GM18858 (cell line): ENCODE data around the gene TGFBR2.
A peak's percentile ranks its signal among the peaks of the same experiment; 100 is the strongest.

ENCODE experiments used
- ATAC-seq: cut with Tn5 transposase; IDR thresholded peaks from one replicate; pipeline ENCODE4 v1.9.1; 2021; ENCODE audit not compliant: unreplicated experiment

TGFBR2 gene

DNA sequence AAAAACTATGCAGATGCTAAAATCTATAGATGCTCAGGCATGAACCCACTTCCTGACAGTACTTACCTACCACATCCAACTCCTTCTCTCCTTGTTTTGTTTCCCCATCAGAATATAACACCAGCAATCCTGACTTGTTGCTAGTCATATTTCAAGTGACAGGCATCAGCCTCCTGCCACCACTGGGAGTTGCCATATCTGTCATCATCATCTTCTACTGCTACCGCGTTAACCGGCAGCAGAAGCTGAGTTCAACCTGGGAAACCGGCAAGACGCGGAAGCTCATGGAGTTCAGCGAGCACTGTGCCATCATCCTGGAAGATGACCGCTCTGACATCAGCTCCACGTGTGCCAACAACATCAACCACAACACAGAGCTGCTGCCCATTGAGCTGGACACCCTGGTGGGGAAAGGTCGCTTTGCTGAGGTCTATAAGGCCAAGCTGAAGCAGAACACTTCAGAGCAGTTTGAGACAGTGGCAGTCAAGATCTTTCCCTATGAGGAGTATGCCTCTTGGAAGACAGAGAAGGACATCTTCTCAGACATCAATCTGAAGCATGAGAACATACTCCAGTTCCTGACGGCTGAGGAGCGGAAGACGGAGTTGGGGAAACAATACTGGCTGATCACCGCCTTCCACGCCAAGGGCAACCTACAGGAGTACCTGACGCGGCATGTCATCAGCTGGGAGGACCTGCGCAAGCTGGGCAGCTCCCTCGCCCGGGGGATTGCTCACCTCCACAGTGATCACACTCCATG lies 65.3 kb downstream of the TGFBR2 start:
- no peak for ATAC-seq

DNA sequence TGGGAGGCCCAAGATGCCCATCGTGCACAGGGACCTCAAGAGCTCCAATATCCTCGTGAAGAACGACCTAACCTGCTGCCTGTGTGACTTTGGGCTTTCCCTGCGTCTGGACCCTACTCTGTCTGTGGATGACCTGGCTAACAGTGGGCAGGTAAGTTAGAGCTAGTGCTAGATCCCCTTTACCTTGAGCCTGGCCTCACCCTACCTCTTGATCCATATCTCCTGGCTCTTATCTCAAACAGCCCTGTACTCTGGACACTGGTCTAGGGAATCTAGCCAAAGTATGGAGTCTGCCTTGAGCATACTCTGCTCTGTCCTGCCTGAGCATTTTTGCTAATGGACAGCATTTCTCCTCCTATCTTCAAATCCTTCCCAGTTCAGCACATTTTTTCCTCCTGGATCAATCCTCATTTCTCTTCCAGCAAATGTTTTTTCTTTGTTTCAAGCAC lies 65.9 kb downstream of the TGFBR2 start:
- no peak for ATAC-seq

DNA sequence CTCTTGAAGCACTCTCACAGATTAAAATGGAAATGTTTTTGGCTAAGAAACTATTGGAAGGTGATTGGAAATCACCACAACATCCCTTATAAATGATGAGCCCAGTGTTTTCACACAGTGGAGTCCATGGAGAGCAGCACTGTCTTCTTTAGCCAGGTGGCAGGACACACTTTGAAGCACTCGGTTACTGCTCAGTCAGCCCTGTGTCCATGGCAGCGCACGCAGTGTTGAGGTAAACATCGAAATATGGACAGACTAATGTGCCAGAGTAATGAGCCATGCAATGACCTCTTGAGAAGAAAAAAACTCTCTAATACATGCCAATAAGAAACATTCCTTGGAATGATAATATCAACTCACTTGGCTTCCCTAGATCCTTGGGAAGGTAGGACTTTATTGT lies 66.6 kb downstream of the TGFBR2 start:
- no peak for ATAC-seq

DNA sequence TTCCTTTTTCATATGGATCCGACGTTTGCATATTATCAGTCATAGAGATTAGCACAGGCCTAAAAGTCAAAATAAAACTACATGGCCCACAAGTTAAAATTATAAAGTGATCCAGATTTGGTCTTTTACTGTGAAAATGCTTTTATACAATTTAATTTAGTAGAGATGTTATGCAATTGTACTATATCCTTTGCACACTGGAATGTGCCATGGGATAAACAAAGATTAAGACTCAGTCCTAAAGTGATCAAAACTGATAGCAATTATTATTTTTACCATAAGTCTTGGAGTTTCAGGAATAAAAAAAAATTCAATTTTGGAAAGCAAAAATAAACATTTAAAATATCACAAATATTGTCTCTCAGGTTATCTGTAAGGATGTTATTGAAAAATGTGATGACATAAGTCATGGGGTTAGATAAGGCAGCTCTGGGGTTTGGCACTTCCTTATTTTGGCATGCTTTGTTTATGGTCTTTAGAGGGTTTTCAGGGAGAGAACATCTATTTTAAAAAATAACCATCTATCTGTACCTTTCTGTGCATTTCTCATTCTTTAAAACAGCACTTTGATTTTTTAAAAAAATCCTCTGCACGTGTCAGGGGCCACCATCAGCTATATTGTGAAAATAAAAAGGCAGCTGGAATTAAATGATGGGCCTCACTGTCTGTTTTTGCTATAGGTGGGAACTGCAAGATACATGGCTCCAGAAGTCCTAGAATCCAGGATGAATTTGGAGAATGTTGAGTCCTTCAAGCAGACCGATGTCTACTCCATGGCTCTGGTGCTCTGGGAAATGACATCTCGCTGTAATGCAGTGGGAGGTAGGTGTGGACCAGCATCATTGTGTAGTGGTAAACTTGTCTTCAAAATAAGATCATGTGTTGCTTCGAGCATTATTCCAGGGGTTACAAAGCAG lies 67.3 kb downstream of the TGFBR2 start:
- no peak for ATAC-seq

DNA sequence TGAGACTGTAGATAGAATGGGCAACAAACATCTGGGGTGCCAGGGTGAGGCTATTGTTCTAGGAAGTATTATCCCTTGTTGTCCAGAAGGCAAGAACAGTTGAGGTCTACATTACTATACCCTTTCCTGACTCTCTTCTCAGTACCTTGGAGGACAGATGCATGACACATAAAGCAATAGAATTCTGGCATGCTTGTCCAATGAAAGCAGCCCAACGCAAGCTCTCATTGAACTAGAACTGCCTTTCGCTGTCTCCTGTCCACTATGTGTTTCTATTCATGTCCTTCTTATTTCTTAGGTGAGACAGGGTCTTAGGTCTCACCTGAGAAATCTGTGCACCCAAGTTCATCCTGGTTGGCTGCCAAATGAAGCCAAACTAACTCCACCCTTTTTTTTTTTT lies 68.6 kb downstream of the TGFBR2 start:
- no peak for ATAC-seq

DNA sequence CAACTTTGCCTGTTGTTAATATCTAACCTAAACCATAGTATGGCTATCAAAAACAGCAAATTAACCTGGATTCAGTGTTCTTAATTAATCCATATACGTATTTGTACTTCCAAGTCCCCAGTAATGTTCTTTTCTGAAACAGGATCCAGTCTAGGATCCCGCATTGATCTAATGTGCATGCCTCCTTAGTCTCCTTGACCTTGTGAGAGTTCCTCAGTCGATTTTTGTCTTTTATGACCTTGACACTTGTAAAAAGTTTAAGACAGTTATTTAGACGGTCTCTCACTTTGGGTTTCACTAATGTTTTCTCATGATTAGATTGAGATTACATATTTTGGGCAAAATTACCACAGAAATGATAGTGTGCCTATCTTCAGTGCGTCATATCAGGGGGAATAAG lies 69.4 kb downstream of the TGFBR2 start:
- ATAC-seq: no peak

DNA sequence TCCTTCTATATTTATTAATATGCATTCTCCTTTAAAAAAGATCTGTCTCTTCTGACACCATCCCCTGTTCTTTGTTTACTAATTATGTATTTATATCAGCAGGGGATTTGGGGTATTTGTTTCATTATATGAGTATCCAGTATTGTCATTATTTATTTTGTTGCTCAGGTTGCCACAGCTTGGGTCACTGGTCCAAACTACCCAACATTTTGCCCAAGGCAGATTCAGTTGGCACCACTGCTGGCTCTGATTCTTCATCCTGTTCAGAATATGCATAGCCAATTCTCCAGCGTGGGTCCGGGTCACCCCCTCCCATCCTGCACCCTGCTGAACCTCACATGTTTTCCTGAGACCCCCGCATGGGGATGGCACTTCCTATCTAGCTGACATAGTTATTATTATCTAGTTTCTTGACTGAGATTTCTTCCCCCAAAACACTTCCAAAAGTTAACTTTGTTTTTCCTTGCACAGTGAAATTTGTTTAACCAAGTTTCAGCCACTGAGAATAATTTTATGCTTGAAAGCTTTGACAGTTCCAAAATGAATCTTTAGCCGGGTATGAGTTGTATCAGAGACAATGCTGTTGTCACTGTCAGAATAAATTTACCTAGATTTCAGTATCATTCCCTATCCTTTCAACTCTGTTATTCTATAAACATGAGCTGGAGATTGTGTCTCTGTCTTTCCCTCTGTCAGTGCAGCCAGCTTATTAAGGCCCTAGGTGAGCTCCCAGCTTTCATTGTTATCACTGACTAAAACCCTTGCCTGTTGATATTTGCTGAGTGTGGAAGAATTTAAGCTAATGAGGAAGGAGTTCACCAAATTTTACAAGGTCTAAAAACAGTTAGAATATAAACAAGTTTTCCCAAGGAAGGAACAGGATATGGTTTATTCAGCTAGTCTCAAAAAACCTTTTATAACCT lies 70.3 kb downstream of the TGFBR2 start:
- ATAC-seq: peak; percentile 42

DNA sequence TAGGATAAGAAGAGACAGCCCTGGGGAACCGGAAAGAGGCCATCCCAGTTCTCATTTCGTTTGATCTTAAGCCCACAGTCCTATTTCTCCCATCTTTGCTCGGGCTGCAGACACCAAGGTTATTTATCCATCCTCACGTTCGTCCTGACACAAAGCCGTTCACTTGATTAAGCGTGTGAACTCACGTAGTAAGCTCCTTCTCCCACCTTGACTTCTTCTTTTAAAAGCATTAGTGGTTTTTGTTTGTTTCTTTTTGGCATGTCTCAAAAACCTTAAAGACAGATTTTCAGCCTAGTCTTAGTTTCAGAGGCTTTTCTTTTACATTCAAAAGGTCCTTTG lies 70.9 kb downstream of the TGFBR2 start:
- ATAC-seq: no peak

DNA sequence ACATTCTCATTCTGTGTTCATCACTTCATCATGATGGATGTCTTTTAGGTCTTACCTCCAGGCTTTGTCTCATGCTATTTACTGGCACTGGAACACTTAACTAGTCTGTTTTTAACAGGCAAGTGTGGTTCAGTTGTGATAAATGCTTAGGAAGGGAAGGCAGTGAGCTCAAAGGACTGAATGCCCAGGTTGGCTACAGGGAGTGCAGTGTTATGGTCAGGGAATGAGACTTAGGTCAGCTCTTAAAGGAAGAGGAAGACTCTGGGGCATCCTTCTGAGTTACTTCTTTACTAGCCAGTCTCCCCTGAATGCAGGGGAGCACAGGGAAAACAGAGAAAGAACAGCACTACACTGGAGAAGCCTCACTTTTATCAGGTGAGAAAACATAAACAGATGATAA lies 72.6 kb downstream of the TGFBR2 start:
- ATAC-seq: no peak

DNA sequence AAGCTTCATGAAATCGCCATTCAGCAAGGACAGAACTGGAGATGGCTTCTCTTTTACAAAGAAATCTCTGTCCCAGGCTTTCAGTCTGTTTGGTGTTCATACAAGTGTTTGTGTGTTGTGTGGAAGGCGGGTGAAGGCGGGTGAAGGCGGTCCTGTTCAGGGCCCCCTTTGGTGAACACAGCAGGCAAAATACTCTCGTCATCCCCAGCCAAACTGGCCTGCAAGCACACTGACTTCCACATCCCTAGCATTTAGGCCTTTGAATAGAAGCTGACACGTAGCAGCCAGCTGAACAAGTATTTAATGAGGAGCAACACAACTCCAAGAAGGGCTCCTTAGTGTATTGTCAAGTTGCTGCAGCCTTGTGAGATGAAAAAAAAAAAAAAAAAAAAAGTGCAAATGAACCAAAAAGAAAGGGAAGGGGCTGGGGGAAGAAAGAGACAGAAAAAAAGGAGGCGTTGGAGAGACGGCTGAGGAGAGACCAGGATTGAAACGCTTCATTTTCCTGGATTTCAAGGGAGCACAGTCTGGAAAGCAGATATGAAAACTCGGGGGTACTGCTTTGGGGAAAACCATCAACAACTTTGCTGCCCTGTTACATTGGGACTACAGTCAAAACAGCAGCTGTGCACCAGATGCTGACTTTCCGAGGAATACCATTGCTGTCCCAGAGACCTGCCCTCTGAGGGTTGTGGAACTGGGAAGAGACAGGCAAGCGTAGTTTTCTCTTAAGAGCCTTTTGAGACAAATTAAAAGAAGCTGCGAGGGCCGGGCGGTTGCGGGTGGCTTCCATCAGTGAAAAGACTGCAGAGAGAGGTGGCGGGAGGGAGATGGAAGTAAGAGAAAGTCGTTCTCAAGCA lies 74.6 kb downstream of the TGFBR2 start:
- no peak for ATAC-seq

DNA sequence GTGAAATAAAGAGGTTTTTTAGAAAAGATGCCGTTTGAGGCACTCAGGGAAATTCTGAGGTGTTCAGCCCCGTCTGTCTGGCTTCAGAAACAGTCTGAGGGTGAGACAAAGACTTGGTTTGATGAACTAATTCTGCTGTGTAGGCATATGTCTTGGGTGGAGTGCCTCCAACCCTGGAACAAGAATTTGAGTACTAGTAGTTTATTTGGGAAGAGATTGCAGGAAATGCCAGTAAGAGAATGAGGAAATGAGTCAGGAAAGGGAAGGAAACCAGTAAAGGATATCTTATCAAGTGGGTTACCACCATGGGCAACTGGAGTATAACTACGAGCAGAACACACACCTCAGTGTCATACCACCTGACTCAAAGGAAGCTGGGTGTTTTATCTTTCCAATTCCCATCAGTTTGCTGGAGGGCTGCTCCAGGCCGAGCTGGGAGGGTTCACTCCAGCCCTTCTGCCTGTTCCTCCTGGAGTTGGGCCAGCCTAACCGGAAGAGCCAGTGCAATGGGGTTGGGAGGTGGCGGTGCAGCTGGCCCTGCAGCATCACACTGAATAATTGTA lies 75.3 kb downstream of the TGFBR2 start:
- ATAC-seq: no peak

DNA sequence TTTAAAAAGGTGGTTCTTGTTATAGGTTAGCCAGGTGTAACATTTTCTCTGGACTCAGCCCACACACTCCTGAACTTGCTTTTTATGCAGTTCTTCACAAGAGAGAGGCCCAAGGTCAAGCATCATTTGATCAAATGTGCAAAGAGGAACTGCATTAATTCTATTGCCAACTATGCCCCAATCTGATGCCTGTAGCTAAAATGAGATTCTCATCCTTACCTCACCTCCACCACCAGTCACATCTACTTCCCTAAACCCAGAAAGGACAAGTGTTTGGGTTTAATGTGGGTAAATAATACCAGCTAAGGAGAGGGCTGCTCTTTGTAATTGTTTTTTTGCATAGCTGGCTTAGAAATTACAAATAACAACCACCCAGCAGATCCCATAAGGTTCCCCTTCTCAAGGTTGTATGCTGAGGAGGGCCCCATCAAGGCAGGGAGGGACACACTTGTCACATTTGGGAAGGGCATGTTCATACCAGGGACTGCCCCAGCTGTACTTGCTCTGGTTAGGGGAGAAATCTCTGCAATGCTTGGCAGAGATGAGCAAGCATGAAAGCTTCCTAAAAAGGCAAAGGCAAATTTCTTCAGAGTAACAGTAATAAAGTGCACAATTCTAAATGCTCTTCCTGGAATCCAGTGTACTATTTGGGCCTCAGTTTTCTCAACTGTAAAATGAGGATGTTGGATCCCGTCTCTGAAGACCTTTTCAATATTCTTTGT lies 76.2 kb downstream of the TGFBR2 start:
- no peak for ATAC-seq

DNA sequence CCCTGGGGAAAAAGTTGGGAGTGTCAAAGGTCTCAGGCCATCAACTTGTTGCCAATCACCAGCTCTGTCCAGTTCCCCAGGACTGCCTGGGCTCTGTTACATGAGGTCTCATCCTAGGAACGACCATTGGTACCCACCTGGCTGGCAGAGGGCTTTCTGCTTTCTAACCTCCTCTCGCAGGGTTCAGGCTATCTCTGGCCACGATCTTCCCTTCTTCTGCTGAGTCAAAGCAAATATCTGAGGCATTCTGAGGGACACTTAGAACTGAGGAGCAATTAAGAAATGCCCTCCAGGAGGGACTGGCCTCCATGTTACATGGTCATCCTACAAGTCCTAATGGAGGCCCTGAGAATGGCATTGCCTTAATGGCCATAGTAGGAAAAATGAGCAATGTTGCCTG lies 77.4 kb downstream of the TGFBR2 start:
- ATAC-seq: no peak

DNA sequence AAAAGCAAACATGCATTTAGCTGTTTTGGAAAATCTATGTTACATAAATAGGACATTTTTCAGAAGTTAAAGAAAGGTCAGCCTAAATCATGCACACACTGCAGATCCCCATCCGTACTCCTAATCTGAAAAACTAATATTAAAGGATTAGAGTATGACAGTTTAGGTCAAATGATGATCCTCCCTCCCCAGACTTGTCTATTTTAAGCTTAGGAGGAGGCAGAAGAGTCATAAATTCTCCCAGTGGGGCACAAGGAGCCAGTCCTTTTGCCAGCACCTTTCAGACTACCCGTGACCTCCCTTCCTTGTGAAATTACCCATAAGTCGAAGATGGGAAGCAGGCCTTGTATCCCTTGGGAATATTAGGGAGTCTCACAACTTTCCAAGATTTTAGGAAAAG lies 78.0 kb downstream of the TGFBR2 start:
- ATAC-seq: no peak

DNA sequence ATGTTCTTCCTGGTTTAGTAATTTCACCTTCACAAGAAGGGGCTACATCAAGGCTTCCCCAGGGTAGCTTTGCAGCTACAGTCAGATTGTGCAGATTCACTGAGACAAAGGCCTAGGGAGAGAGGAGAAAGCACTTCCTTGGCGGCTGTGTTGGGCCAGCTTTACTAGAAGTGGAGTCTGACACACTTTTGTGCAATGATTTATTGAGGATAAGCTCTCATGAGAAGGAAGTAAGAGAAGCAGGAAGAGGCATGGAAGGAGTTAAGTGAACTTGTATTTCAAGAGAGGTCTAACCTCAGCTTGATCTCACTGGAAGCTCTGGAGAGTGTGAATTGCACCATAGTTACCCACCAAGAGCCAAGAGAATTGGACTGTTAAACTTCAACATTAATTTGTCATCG lies 78.9 kb downstream of the TGFBR2 start:
- no peak for ATAC-seq

DNA sequence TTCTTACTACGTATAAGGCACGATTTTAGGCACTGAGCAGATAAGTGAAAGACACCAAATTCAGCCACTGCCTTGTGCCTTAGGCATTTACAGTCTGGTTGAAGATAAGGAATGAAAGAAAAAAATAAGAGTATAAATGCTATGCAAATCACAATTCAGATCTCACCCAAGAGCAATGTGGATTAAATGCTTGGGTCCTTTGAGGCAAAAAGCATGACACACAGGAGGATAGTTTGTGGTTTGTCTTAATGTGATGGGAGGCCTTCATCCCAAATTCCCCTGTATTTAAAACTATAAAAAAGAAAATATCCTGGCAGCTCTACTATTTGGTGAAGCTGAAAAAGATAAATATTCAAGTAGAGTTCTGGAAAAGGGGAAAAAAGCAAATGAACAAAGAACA lies 79.8 kb downstream of the TGFBR2 start:
- no peak for ATAC-seq

DNA sequence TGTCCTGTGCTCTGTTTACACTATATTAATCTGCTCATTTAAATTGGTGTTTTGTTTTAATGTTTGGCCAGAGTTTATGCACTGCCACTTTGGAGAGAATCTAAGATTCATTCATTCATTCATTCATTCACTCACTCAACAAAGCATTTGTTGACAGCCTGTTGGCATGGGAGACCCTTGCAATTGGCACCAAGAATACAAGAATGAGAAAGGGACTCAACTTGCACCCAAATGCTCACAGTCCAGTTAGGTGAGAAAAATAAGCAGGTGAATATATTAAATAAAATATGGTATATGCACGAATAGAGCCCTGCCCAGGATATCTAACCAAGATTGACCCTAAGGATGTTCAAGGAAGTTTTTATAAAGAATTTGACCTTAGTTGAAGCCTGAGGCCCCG lies 80.4 kb downstream of the TGFBR2 start:
- no peak for ATAC-seq

DNA sequence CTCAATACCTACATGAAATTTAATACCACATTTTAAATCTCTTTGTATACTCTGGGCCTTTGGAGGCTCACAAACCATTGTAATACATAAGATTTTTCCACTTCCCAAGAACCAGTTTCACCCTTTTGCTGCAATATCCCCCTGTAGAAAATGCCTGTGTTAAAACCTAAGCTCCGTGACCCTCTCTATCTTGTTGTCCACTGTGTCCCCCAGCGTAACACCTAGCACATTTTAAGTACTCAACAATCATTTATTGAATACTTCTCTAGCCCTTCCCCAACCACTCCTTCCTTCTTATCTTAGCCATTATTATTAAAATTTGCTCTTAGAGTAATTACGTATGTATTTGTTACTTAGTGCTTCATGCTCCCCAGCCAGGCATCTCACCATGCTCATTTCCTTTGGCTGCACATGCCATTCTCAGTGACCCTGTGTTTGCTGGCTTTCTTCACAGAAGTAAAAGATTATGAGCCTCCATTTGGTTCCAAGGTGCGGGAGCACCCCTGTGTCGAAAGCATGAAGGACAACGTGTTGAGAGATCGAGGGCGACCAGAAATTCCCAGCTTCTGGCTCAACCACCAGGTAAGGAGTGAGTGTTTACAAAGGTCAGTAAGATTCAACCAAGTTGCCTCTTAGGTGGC lies 81.6 kb downstream of the TGFBR2 start:
- ATAC-seq: no peak
